OCI-M2 (cell line): ENCODE results near the gene FNDC5.

Experiments
- DNase-seq: peaks from one replicate; lab custom pipeline; 2025; ENCODE audit not compliant: unreplicated experiment; lab: John Stamatoyannopoulos, UW

FNDC5 gene

GRCh38 chr1:32865639-32866405 is 4.9 kb downstream of the FNDC5 start:
- DNase-seq: no peak

GRCh38 chr1:32864375-32865019 is 6.2 kb downstream of the FNDC5 start:
- no peak for DNase-seq

GRCh38 chr1:32863881-32864245 is 6.8 kb downstream of the FNDC5 start:
- DNase-seq: no peak

DNA sequence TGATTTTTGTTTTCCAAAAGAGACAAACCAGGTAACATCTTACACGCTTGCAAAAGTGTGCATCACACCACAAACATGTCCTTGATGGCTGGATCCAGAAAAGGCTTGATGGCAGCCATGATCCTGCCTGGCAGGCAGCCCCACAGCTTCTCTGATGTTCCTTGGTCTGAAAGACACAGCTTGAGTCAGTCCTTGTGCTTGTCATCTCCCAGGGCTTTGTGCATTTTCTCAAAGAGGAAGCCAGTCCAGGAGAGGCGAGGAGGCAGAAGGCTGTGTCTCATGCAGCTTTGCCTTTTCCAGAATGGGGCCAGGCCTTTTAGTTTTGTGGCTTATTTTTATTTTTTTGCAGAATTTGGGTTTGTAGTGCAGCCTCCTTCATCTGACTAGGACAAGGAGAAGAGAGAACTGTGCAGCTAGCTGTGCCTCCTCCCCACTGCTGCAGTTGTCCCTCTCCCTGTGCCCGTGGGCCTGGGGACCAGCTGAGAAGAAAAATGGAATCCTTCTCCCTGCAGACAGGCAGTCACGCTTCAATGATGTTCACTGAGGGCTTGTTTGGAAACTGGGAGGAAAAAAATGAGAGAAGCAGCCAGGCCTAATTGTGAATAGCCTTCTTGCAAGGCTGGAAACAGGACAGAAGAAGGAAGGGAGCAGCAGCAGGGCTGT is 7.4 kb downstream of the FNDC5 start:
- DNase-seq: no peak

DNA sequence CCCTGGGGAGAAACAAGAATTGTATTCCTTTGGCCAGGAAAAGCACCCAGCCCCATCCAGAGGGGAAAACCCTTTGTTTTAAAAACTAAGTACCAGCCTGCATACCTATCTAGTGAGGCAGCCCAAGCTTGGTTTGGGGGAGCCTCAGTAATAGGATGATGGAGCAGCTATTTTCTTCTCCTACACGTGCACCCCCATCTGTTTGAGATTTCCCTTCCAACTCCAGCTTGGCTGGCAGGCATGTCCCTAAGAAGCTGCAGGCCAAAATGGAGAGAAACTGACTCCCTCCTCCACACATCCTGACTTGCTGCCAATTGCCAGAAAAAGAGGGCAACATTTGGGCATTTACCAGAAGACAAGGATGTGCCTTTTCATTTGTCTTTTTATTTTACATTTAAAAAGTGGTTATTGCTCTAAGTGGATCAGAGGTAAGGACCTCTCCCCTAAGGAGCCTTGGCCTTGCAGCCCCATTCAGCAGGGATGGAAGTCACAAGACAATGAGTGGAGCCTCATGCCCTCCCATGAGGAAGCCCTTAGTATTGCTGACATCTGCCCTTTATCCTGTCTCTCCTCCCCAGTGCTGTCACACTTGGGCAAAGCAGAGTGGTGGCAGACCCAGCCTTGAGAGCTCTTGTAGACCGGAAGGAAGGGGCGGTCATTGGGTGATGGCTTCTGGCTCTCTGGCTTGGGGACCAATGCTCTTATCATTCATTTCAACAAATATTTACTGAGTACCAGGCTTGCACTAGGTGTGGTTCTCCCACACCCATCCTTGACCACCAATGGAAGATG is 8.6 kb downstream of the FNDC5 start:
- DNase-seq: no peak

DNA sequence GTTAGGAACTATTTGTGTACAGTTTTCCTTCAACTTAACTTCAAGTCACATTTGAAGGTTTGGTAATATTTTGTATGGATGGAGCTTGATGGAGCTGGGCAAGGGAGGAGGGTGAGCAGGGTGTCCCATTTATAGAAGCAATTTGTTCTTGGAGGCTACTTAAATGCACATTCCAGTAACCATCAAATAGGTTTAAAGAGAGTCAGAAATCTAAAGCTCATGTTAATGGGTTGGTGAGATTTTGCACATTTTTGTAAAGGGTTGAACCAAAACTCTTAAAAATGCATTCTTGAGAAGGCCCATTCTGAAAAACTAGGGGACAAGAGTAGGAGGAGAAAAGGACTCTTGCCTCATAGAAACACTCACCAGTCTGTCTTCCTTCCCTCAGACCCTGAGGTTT is 10.1 kb downstream of the FNDC5 start:
- DNase-seq: no peak

DNA sequence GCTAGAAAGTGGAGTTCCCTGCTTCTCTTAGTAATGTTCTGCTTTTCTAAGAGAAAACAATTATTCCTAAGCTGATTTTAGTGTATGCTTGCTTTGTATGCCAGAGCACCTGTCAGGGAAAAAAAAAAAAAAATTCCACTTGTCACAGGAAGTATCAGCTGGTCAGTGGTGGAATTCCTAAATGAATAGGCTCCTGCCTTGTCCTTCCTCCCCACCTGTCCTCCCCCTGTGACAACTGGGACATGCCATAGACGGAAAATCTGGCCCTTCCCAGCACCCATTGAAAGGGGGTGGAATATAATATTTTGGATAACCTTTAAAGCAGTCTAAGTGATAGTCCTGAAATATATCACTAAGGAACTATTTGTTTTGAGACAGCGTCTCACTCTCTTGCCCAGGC is 10.8 kb downstream of the FNDC5 start:
- DNase-seq: no peak

DNA sequence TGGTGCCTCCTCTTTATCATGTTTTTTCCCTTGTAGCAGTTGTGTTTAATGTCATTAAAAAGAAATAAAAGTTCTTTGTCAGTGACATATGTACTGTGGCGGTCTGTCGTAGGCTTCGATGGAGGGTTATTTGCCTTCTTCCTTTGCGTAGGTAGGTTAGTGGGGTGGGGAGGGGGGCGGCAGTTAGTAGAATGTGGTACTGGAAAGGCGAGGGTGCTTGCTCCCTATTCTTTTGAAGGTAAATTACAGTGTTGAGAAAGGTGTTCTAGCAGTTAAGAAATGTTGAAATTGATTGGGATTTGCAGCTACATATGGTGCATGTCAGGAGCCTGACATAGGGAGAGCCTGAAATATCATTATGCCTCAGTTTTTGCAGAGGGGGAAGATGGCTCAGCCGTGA is 11.9 kb downstream of the FNDC5 start:
- no peak for DNase-seq

DNA sequence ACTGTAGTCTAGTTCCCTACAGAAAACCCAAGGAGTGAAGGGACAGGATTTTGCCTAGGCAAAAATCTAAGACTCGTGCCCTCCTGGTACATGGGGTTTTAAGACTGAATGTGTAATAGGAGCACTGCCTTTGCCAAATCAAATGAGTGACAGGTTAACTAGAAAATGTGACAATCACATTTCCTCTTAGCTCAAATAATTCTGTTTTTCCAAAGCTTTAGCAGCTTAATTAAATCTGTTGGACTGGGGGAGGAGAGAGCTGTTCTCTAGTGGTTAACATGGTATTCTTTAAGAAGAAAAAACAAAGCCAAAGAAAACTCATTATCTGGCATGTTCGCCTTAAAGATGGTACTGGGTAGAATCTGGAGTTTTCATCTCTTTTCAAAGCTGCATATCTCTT is 12.6 kb downstream of the FNDC5 start:
- no peak for DNase-seq

DNA sequence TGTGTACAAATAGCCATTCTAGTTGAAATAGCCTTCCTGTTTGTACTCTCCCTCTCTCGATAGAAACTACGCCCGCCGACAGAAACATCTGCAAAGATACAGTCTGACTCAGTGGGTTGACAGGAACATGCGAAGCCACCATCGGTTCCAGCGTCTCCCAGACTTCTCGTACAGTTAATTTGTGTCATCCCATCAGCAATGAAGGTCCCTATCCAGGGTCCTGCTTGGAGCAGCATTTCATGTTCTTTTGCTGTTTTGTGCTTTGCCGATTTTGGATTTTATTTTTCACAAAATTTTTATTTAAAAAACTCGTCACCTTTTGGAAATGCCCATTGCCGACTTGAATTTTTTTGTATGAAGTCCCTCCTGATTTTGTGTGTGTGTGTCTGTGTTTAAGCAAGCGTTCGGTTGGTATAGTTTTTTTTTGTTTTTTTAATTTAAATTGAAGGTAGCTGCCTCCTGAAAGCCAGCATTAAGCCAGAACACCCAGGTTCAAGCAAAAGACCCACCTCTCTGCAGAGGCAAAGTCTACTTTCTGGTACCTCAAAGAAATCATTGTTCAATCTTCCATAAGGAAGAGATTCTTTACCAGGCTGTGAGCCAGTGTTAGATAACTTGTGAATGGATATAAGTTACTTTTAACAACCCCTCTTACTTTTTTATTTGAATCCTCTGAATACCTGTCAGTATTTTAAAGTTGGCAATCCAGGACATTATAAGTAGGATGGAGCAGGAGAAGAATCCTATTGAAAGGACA is 14.7 kb downstream of the FNDC5 start:
- DNase-seq: no peak

DNA sequence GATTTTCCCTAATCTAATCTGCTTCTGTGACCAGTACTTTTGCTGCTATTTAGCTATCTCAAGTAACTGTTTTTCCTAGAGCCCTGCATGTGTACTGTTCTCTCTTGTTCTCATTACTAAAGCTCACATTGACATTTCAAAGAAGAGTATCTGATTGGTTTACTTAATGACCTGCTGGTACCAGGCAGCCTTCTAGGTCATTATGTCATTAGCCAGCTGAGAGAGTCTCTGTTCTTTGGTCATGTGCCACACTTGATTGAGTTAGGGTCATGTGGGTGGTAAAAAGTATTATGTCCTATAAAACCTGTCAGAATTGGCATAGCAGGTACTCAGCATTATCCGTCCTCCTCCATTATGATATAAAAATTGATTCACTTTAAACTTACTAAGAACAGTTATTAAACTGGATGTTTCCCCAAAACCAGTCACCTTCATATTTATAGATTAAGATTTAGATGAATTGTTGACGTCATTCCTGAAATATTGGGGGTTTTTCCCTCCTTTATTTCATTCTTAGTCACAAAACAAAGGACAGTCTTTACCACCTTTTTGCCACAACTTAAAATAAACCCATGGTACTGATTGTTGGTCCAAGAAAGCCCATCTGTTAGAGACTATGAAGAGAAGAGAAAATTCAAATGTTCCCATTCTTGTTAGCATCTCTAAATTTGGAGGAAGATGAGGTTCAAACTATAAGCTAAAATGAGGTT is 22.2 kb downstream of the FNDC5 start:
- DNase-seq: no peak

DNA sequence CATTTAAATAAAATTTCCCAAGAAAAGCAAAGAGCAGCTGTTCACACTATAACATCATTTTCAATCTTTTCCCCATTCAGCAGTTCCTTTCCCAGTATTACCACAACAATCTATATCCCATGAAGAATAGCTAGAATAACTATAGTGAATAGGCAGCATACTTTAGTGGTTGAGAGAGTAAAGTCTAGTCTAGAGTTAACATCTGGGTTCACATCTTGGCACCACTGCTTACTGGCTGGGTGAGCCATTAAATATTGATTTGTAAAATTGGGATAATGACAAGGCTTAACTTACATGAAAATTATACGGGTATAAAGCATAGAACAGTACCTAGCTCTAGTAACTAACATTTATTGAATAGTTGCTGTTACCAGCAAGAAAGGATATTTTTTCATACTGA is 38.8 kb downstream of the FNDC5 start:
- no peak for DNase-seq

- no peak for DNase-seq
These were observed 40.4 kb downstream of the FNDC5 start for GRCh38 chr1:32830092-32830852.

DNA sequence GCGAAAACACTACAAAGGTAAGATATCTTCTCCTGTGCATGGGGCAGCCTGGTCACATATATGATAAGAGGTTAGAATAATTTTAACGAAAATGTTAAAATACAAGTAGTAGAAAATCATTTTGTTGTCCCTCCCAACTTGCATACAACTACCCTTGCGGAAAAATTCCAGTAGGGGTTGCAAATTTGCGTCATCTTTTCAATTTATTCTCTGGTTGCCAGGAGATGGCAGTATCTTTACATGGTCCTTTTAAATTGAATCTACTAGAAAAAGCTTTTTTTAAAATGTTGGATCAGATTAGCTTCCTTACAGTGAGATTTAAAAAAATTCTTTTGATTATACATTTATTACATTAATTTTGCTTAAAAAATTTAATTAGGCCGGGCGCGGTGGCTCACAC is 42.4 kb downstream of the FNDC5 start:
- no peak for DNase-seq

GRCh38 chr1:32825181-32825580 is 45.5 kb downstream of the FNDC5 start:
- no peak for DNase-seq

GRCh38 chr1:32818804-32819541 is 51.7 kb downstream of the FNDC5 start:
- no peak for DNase-seq

GRCh38 chr1:32817815-32818786 is 52.6 kb downstream of the FNDC5 start:
- peak; percentile 70 for DNase-seq
